ENCODE results near the gene PHLDA3. TPM values are rescaled to one million over a fixed set of nuclear protein-coding genes. Genes with fewer than 3 reads are reported as not detected.

The PHLDA3 gene
- polyA plus RNA-seq, 2 of the 4 experiments (the other 2 are of a cell fraction), result 40.5 to 91.1 TPM

GRCh38 chr1:201488830-201489589 lies 20.0 kb upstream of the PHLDA3 start (continued):
- TF ChIP-seq REST (IDR thresholded peaks at IDR 0.05), result no peak
- peak; percentile 80; the same call in 1 of the 3 replicates for TF ChIP-seq BCL3 (IDR thresholded peaks at IDR 0.05)
- TF ChIP-seq JUN (IDR thresholded peaks at IDR 0.05), result peak; percentile 89 to 95
- no peak for TF ChIP-seq ELK1 (IDR thresholded peaks at IDR 0.05; ENCODE audit: low read depth, low read length)
- TF ChIP-seq RARB (CRISPR knock-in tag; IDR thresholded peaks at IDR 0.05), result no peak
- no peak for TF ChIP-seq NPAS2 (CRISPR knock-in tag; IDR thresholded peaks at IDR 0.05; ENCODE audit: borderline replicate concordance)
- no peak for TF ChIP-seq HMGXB4 (CRISPR knock-in tag; IDR thresholded peaks at IDR 0.05; ENCODE audit: borderline replicate concordance)
- TF ChIP-seq CHD4 (IDR thresholded peaks at IDR 0.05; ENCODE audit: borderline replicate concordance), result peak; percentile 86; the same call in 1 of the 2 replicates
- TF ChIP-seq CBX8 (IDR thresholded peaks at IDR 0.05), result no peak
- no peak for TF ChIP-seq HOXA7 (CRISPR knock-in tag; IDR thresholded peaks at IDR 0.05)
- TF ChIP-seq BHLHE40 (IDR thresholded peaks at IDR 0.05; ENCODE audit: low read depth, low read length), result no peak
- TF ChIP-seq CBX2 (IDR thresholded peaks at IDR 0.05; ENCODE audit: borderline replicate concordance, low read depth), result no peak
- no peak; the same call in 1 of the 2 replicates for TF ChIP-seq HDAC2 (IDR thresholded peaks at IDR 0.05)
- no peak for TF ChIP-seq ZFP36 (IDR thresholded peaks at IDR 0.05; ENCODE audit: borderline replicate concordance, partially characterized antibody)
- no peak for TF ChIP-seq FOSB (CRISPR knock-in tag; IDR thresholded peaks at IDR 0.05)
- TF ChIP-seq HOXB13 (CRISPR knock-in tag; IDR thresholded peaks at IDR 0.05; ENCODE audit: low read depth), result no peak
- peak; percentile 11; the same call in 1 of the 2 replicates for TF ChIP-seq POLR2AphosphoS2 (conservative IDR thresholded peaks at IDR 0.05; ENCODE audit: low read length)
- TF ChIP-seq MAX (IDR thresholded peaks at IDR 0.05), result peak; percentile 88
- no peak for TF ChIP-seq E2F6 (IDR thresholded peaks at IDR 0.05; ENCODE audit: borderline replicate concordance, low read depth)
- TF ChIP-seq CEBPB (IDR thresholded peaks at IDR 0.05), result peak in 1 of 2 experiments; percentile 62; a peak in 1 of 4 replicates
- no peak for TF ChIP-seq MAZ (IDR thresholded peaks at IDR 0.05; ENCODE audit: borderline replicate concordance, low read depth, low read length)
- peak; percentile 98 for TF ChIP-seq MAFK (IDR thresholded peaks at IDR 0.05; ENCODE audit: partially characterized antibody)
- no peak for TF ChIP-seq CHD2 (IDR thresholded peaks at IDR 0.05; ENCODE audit: low read length, partially characterized antibody)

Data from A549 (cell line).